IPS-18c (cell line): ENCODE data around the gene COPE.
"Not testable (repeated sequence)": the region's sequence is repeated elsewhere in the genome, so short reads cannot be mapped to it uniquely, and the experiment has no call there.

ENCODE experiments used
- H3K4me3 ChIP-seq: 2 replicates; pipeline ENCODE4 v1.7.0; 2013; ENCODE audit warnings: low read depth, mild to moderate bottlenecking, low read length, moderate library complexity; ENCODE audit not compliant: insufficient read depth
- H3K9me3 ChIP-seq: one replicate; pipeline ENCODE4 v1.6.1; 2013; ENCODE audit warnings: mild to moderate bottlenecking, low read length, moderate library complexity; ENCODE audit not compliant: control insufficient read depth, insufficient read depth

The COPE gene

DNA sequence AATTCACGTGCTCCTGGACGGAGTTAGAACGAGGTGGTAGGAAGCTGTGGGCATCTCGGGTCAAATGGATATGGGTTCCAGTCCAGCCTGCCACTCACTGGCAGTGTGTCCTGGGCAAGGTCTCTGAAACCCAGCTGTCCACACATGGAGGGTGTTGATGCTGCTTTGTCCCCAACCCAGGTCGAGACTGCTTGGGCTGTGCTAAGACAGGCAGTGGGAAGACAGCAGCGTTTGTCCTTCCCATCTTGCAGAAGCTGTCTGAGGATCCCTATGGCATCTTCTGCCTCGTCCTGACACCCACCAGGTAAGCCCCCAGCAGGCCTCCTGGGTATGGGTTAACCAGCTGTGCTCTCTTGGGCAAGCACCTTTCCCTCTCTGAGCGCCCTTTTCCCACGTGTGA, 1.2 kb upstream of the COPE start:
- Histone ChIP-seq H3K4me3 (peak overlapping the region; percentile 83), H3K9me3 (peaks cover 2% of the 10 kb centered on the region)

DNA sequence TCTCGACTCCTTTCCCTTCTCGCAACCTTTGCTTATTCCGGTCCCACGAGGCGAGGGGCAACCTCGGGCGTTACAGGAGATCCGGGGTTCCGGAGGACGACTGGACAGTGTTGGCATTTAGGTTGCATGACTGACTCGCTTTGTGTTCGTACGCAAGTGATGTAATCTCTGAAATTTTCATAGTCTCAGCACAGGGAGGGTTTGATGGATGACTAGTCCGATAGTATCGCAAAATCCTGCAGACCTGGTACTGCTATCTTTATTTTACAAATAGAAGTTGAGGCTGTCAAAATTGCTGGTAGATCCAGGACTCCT, 670 bp upstream of the COPE start:
- H3K4me3 ChIP-seq, result peak overlapping the region; percentile 83
- H3K9me3 ChIP-seq, result peaks cover 2% of the 10 kb centered on the region

DNA sequence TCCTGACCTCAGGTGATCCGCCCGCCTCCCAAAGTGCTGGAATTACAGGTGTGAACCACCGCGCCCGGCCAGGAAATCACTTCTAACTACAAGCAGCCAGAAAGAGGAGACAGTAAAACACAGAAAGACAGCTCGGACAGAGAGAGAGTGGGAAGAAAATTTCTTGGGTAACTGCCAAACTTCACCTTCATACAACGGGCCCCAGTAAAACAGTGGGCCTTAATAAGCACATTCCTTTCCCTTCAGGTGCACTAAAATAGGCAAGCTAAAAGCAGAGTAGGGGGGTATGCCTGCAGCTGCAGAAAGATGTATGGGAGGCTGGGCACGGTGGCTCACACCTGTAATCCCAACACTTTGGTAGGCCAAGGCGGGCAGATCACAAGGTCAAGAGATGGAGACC, 1.6 kb downstream of the COPE start:
- H3K4me3 ChIP-seq, H3K9me3 ChIP-seq: not testable (repeated sequence)

DNA sequence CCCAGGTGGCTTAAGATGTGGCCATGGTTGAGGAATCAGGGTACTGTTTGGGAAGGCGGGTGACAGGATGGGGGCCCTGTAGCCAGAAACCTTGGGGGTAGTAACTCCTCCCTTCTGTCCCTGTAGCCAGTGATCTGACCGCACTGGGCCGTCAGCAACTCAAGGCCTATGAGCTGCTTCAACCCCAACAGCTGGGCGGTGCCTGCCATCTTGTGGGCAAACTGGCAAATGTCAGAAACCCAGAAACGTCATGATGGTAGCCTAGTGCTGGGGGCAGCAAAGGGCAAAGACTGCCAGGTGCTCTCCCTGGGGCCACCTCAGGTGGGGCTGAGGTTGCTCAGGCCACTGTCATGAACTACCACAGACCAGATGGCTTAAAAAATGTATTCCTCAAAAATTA, 3.5 kb downstream of the COPE start:
- no peak overlapping the region for H3K4me3 ChIP-seq
- peaks cover 2% of the 10 kb centered on the region for H3K9me3 ChIP-seq

DNA sequence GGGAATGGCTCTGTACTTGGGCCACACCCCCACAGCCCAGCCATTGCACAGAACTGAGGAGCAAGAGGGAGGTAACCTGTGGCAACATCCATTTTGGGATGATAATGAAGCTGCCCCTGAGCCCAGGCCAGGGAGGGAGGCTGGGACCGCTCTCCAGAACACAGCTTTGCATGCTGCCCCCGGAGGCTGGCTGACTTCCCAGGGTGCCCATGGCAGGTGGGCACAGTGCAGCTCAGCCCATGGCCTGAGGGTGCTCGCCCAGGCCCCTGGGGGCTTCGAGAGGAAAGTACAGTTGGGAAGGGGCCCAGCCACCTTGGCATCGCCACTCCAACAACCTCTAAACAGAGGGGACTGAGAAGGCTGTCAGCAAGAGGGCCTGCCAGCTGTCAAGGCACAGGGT, 5.7 kb downstream of the COPE start:
- peaks cover 2% of the 10 kb centered on the region for H3K9me3 ChIP-seq
- H3K4me3 ChIP-seq, result no peak overlapping the region

DNA sequence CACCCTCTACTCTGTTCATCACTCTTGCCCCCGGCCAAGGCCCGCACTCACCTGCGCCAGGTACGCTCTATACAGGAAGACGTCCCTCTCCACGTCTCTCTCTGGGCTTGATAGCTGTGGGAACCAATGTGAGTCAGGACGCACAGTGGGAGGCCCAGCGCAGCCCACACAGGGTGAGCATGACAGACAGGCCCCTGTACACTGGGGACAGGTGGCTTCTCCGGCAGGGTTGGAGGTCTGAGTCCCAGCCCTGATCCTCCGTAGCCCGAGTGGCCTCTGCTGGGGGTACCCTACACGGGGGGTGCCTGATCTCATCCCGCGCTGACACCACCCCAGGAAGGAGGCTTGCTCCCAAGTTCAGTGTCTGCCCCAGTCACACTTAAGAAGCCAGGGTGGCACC, 6.3 kb downstream of the COPE start:
- Histone ChIP-seq H3K4me3 (no peak overlapping the region), H3K9me3 (peaks cover 2% of the 10 kb centered on the region)

DNA sequence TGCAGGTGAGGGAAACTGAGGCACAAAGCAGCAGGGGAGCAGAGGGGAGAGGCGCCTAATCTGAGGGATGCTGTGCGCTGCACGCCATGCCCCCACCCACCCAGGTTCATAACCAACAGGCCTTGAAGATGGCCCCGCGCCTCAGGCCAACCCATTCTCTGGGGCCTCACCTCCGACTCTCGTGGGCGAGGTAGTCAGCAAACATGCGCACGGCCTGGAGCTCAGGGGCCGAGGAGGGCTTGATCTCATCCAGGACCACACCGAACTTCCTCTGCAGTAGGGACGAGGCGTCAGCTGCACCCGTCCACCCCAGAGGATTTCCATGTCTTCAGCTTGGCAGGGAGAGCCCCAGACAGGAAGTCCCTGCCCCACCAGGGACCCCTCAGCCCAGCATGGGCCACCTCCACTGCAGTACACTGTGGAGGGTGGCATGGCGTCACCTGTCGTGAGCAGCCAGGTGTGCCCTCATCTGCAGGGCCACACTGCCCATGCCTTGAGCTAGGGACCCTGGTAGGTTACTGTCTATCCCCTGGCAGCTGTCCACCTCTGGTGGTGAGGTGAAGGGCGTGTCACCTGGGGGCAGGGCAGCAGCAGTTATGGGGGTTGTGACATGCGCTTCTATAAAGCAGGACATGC, 8.3 kb downstream of the COPE start:
- Histone ChIP-seq H3K9me3 (no peaks in the 10 kb centered on the region), H3K4me3 (no peak overlapping the region)

DNA sequence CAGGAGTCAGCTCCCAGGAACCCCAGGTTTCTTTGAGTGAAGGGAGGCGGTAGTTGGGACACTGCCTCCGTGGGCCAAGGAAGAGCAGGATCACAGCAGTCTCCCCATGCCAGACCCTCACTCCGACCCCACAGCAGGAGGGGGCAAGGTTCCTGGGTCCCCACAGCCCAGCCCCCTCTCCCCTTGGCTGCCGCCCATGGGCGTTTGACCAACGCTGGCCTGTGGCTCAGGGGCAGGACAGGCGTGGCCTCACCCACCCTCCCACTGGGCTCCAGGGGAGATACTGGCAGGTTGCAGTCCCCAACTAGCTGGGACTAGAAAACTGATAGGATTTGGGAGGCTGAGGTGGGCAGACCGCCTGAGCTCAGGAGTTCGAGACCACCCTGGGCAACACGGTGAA, 9.2 kb downstream of the COPE start:
- H3K4me3 ChIP-seq, result no peak overlapping the region
- H3K9me3 ChIP-seq, result no peaks in the 10 kb centered on the region

DNA sequence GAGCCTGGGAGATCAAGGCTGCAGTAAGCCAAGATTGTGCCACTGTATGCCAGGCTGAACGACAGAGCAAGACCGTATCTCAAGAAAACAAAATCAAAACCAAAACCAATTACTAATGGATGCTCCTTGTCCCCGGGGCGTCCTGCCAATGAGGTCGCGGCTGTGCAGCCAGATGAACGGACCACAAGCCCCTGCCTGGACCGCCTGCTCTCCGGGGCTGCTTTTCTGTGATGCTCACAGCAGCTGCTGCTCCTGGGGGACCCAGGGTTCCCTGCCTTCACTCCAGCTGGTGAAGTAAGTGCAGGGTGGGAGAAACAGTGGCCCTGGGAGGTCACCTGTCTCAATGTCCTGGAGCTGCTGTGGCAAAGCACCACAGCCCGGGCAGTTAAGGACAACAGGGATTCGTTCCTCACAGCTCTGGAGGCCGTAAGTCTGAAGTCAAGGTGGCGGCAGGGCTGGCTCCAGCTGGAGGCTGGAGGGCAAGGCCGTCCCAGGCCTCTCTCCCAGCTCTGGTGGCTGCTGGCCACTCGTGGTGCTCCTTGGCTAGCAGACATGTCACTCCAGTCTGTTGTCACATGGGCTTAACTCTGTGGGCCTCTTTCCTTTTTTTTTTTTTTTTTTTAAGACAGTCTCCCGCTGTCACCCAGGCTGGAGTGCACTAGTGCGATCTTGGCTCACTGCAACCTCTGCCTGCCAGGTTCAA, 10.1 kb downstream of the COPE start:
- H3K4me3 ChIP-seq, result no peak overlapping the region
- no peaks in the 10 kb centered on the region for H3K9me3 ChIP-seq

DNA sequence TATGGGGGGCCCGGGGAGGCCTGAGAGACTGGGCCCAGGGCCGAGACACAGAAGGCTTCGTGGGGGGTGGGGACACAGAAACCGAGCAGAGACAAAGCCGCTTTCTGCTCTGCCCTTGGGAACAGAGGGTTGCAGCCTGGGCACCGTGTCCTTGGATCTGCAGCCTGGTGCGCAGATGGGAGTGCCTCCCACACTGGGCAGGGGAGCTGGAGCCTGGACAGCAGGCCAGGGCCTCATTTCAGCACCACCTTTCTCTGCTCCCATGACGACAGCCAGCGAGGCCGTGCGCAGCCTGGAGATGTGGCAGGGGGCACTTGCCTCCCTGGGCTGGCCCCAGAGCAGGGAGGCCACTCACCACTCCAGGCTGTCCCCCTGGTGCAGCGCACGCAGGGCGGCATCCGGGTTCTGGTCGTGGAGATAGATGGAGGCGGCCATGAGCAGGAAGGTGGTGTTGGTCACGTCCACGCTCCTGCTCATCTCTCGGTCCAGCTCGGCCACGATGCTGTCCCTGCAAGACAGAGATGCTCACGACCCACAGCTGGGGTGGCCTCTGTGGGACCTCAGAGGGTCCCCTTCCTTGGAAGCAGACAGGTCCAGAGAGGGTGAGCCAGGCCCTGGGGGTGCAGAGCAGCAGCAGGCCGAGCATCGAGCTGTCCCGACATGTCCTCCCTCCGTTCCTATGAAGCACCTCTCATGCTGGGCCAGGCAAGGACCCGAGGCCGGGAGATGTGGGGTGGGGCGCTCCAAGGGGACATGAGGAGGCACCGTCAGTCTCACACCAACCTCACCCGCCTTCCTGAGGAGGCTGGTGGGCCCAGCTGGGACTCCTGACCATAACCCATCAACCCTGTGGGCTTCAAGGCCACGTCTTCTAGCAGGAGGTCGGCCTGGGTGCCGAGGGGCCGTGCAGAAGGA, 12.3 kb downstream of the COPE start:
- Histone ChIP-seq H3K9me3 (no peaks in the 10 kb centered on the region), H3K4me3 (no peak overlapping the region)

DNA sequence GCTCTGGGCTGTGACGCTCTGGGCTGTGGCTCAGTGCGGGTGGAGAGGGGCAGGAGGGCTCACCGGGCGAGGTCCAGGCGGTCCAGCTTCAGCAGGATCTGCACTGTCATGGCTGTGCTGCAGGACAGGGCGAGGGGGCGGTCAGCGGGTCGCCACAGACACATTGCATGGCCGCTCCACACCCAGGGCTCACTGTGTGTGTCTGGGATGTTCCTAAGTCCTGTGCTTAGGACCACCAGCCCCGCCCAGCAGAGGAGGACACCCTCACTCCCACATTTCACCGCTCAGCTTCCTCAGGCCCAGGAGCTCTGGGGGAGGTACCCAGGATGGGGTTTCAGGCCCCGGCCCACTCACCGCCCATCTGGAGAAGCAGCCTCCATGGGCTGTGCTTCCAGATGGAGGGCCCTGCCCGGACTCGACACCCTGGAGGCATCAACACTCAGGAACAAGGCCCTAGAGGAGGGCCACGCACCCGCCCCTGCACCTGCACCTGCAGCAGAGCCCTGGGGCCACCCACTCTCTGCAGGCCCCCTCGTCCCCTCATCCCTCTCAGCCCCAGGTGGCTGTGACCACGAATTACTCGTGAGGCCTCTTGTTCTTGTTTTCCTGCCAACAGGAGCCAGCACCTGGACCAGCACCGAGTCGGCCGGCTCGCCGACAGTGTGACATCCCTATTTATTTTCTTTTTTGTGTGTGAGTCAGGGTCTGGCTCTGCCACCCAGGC, 13.5 kb downstream of the COPE start:
- Histone ChIP-seq H3K4me3 (no peak overlapping the region), H3K9me3 (peaks cover 2% of the 10 kb centered on the region)

DNA sequence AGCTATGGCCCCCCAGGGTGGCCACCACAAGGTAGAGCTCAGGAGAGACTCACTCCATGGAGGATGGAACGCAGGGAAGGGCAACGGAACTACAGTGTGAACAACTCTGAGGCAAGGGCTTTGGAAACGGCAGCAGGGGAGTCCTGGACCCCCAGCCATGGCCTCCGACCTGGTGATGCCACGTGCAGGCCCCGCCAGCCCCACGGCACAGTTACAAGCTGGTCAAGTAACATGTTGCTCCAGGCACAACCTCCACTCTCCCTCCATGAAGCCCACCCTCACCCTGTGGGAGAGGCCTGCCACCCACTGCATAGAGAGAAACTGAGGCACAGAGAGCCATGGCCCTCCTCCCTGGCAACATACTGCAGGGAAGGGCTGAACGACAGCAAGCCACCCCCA, 14.1 kb downstream of the COPE start:
- Histone ChIP-seq H3K4me3 (no peak overlapping the region), H3K9me3 (peaks cover 2% of the 10 kb centered on the region)

DNA sequence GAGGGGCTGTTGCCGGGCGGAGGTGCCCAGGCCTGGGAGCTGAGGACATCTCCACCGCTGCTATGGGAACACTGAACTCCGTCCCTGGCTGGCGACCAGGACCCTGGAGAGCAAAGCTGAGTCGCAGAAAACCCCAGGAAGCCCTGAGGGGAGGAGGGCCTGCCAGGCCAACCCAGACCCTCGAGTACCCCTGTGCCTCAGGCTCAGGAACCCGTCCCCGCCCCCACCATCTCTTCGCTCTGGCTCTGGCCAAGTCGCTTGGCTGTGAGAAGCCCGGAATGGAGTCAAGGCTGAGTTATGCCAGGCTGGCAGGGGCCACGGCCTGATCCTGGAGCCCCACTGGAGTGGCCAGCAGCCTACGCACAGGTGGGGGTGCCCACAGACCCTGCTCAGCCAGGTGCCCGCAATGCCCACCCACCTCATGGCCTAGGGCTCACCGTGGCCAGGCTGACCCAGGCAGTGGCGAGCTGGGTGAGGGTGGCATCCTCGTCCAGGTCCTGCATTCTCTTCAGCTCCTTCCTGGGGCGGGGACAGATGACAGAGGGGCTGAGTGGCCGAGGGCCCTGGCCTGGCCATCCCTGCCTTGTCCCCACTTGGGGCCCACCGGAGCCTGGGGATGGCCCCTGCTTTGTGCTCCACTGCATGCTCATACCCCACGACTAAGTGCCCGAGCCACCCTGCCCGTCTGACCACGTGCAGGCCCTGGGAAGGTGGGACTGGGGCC, 14.7 kb downstream of the COPE start:
- H3K9me3 ChIP-seq, result peaks cover 2% of the 10 kb centered on the region
- H3K4me3 ChIP-seq, result no peak overlapping the region

DNA sequence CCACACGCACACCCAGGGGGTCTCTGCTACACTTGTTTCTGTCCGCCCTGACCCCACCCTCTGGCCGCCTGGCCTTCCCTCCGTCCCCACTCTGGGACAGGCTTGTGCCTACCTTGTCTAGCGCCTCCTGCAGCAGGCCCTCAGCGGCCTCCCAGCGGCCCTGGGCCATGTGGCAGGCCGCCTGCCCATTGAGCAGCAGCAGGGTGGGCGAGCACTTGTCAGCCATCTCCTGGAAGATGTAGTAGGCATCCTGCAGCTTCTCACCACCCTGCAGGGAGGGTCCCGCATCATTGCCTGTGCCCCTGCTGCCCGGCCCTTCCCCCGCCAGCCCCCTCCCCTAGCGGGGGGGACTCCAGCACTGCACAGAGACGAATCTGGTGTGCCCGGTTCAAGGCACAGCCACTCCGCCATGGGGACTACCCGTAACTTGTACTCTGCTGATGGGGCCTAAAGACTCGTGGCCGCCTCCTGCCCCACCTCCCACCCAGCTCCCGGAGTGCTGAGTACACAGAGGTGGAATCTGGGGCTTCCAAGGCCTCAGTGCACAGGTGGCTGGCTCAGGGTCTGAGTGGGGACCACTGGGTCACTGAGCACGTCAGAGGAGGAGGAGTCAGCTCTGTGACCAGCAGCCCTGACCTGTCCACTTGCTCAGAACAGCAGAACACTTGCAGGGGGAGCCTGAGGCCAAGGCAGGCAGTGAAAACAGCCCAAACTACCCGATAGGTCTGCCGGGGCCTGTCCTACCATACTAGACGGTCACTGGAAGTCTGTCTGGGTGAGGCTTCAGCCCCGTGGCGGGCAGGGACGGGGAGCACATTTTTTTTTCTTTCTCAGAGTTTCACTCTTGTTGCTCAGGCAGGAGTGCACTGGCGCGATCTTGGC, 15.8 kb downstream of the COPE start:
- Histone ChIP-seq H3K4me3 (no peak overlapping the region), H3K9me3 (peaks cover 2% of the 10 kb centered on the region)

DNA sequence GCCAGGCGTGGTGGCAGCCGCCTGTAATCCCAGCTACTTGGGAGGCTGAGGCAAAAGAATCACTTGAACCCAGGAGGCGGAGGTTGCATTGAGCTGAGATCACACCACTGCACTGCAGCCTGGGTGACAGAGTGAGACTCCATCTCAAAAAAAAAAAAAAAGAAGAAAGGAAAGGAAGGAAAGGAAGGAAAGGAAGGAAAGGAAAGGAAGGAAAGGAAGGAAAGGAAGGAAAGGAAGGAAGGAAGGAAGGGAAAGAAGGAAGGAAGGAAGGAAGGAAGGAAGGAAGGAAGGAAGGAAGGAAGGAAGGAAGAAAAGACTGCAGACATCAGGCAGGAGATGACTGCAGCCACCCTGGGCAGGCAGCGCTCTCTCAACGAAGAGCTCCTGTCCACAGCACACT, 16.7 kb downstream of the COPE start:
- not testable (repeated sequence) for H3K4me3 ChIP-seq, H3K9me3 ChIP-seq

DNA sequence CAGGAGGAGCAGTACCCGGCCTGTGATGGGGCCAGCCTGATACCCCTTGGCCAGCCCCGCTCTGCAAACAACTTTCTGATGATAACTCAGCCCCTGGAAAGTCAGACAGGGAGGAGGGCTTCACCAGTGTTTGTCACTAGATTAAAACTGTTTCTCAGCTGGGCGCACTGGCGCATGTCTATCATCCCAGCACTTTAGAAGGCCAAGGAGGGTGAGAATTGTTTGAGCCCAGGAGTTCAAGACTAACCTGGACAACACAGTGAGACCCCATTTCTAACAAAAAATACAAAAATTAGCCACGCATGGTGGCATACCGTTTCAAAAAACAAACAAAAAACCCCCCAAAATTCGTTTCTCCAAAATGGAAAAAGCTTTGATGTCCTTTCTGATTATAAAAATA, 17.7 kb downstream of the COPE start:
- Histone ChIP-seq H3K4me3 (no peak overlapping the region), H3K9me3 (peaks cover 2% of the 10 kb centered on the region)
